Suppressor macrophage treated with lipopolysaccharide for 1 hour (primary cell): ENCODE data around the gene TPP1.

Experiments used
- DNase-seq, 3 donors: peaks; one replicate each; pipeline ENCODE4 v3.0.0-alpha.2; 2020 to 2022

TPP1 gene

DNA sequence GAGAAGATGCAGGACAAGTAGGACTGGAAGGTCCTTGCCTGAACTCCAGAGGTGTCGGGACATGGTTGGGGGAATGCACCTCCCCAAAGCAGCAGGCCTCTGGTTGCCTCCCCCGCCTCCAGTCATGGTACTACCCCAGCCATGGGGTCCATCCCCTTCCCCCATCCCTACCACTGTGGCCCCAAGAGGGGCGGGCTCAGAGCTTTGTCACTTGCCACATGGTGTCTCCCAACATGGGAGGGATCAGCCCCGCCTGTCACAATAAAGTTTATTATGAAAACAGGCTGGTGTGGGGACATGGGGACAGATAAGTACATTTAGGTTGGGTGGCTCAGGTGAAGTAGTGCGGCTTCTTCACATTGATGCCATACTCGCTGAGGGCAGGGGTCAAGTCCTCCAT is 8.6 kb downstream of the TPP1 start:
- no peak for DNase-seq

DNA sequence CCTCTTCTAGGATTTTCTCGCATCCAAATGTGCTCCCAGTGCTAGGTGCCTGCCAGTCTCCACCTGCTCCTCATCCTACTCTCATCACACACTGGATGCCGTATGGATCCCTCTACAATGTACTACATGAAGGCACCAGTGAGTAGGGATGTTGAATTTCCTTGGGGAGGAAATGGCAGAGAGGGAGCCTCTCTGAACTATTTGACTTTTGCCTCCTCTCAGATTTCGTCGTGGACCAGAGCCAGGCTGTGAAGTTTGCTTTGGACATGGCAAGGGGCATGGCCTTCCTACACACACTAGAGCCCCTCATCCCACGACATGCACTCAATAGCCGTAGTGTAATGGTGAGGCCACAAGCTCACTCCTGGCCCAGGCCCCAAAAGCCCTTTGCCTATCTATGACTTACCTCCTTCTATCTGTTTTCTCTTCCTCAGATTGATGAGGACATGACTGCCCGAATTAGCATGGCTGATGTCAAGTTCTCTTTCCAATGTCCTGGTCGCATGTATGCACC is 9.7 kb downstream of the TPP1 start:
- no peak for DNase-seq

GRCh38 chr11:6608726-6609501 is 10.3 kb downstream of the TPP1 start:
- no peak for DNase-seq

DNA sequence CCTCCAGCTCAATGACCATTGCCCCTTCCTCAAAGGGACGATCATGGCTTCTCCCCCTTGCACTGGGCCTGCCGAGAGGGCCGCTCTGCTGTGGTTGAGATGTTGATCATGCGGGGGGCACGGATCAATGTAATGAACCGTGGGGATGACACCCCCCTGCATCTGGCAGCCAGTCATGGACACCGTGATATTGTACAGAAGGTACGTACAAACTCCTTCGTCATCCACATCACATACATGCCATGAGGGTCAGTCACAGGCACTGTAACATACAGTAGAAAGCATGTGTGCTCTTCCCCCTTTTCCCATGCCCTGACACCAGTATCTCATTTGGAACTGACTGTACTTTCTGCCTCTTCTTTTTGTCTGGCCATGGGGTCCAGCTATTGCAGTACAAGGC is 11.2 kb downstream of the TPP1 start:
- no peak for DNase-seq

DNA sequence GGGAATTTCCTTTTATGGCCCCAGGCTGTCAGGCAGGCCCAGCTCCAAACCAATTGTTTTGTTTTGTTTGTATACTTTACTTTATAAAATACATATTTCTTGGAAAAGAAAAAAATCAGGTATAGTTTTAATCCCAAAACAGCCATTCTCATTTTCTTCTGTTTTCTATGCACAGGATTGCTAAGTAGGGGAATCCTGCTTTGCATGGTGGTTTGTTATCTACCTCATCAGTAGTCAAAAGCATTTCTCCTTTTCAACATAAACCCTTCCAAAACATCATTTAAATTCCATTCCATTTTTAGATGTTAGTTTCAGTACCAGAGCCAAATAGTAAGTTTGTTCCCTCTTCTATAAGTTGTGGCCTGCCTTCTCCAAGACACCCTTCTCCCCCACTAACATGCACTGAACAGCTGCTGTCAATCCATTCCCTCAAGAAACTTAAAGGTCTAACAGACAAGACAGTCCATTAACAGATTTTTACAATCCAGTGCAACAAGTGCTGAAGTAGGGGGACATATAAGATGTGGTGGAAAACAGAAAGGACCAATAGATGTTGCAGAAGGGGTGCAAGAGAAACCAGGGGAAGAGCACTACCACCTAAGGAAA is 11.9 kb downstream of the TPP1 start:
- no peak for DNase-seq

DNA sequence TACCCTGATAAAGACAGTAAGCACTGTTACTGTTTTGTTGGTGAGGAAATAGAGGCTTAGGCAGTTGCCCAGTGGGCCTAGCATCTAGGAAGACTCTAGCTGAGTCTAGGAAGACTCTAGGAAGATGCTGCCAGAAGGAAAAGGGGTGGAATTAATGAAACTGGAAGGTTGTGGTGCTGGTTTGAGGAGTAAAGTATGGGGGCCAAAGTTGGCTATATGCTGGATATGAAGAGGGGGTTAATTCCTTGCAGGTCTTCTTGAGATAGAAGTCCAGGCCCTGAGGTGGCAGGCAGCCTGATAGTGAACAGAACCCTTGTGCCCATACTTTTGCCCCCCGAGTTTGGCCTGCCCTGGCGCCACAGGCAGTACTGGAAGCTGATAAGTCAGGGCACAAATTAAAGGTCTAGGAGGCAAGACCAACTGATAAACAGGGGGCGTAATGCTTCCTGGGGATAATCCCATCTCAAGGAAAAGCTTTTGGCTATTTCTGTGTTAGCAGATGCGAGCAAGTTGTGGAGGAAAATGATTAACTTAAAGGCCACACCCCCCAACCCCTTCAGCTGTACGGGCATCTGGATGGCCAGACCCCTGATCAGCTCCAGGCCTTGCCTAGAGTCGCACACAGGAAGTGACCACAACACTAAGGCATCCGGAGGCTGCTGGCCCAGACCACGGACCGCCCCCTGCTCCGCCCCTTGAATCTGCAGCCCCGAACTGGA is 12.6 kb downstream of the TPP1 start:
- peak; percentile 79 to 87 (median 80) for DNase-seq

- peak; percentile 38 to 49 (median 49) for DNase-seq
Measured at GRCh38 chr11:6604790-6605189, 14.4 kb downstream of the TPP1 start.

DNA sequence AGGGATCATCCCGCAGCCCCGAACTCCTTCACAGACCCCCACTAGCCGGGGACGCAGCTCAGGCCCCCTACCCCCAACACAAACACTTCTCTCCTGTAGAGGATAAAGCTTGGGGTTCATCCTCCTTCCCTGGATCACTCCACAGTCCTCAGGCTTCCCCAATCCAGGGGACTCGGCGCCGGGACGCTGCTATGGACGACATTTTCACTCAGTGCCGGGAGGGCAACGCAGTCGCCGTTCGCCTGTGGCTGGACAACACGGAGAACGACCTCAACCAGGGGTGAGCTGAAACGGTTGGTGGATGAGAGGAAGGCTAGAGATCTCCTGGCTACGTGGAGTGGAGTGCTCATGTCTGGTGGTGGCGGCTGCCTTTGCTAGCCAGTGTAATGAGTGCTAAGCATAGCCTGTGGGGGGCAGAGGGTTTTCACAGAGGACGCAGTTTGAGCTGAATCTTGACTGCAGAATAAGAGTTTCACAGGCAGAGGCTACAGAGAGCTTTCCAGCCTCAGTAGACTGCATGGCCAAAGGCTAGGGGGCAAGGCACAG is 15.1 kb downstream of the TPP1 start:
- DNase-seq: peak; percentile 47 to 55 (median 48)

GRCh38 chr11:6603287-6604080 is 15.7 kb downstream of the TPP1 start, which contains the start of the genes ILK and RRP8:
TSS of gene ILK (plus strand) at chr11:6603774. CDS start at chr11:6604272, 498 bp downstream.
TSS of gene RRP8 (minus strand) at chr11:6603616. CDS start at chr11:6603502, 114 bp downstream.
- DNase-seq: peak; percentile 93 to 97 (median 96)

DNA sequence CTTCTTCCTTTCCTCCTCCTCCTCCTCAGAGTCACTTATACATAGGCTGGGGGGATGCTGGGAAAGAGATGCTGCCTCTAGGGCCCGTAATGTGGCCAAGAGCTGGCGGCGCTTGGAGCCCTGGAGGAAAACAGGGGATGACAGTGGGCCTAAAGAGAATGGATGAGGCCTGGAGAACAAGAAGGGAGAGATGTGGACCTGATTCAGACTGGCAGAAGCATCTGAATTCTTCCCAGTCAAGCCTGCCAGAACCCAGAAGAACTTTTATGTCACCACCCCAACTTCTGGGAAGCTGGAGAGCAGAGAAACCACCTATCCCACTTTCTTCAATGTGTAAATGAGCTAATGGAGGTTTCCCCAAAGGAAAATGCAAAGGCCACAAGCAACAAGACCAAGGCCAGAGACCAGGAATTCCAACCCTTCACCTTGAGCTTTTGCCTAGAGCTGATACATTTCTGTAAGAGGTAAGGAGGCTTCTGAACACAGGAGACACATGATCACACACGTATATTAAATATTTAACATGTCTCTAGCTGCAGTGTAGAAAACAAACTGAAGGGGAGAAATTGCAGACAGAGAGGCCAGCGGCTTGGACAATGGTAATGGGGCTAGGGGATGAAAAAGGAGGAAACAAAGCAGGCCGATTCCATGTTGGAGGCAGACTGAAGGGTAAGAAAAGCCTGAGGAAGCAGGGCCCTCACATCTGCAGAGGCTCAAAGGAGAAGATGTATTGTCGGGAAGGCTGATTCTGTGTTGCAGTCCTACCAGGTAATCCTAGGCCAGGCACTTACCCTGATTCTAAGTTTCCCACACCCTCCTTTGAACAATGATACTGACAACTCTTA is 16.9 kb downstream of the TPP1 start:
- DNase-seq: no peak

DNA sequence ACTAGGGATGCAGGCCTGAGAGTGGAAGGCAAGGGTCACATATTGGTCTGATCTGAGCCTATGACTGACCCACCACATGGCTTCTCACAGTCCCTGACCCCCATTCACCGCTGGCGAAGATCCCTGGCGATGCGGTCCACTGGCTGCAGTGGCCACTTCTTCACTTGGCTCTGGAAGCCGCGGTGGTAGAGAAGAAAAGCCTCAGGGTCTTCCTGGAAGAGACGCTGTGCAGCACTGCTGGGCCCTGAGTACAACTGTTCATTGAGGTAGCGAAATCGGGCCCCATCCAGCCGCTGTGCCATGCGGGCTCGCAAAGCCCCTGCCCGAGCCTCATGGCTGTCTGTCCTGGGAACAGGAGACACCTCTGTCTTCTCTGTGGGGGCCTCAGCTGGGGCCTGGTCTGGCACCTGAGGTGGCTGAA is 18.2 kb downstream of the TPP1 start:
- DNase-seq: no peak

DNA sequence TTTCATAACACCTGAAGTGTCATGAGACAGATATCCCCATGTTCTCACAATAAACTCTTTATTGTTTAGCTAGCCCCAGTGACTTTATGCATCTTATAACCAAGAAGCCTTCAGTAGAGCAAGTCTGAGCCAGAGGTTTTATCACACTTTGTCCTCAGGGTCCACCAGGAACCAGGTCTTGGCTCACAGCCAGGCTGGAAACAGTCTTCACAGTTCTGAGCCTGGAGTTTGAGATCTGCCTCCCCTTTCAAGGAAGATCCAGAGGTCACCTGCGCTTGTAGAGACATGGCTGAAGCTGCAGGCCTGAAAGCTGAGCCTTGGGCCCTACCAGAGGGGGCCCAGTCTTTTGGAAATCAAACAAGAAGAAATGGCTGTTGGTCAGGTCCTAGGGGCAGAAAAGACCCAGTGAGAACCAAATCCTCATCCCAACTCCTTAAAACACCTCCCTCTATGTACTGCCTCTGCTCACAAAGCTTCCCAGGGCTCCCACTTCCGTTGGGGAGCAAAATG is 19.3 kb downstream of the TPP1 start:
- no peak for DNase-seq

DNA sequence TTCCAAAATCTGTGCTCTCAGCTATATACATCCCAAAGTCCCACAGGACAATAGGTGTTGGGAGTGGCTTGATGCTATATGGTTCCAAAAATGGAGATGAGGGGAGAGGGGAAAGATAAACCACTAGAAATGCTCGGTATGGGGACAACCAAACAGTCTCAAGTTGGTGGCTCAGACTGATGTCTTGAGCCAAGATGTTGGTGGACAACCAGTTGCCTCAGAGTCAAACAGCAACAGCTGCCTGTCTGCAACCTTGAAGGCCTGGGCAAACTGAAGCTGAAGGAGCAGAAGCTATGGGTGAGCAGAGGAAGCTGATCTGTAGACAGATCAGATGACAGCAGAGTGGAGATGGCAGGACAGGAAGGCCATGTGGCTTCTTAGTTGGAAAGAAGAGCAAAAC is 19.8 kb downstream of the TPP1 start:
- no peak for DNase-seq

DNA sequence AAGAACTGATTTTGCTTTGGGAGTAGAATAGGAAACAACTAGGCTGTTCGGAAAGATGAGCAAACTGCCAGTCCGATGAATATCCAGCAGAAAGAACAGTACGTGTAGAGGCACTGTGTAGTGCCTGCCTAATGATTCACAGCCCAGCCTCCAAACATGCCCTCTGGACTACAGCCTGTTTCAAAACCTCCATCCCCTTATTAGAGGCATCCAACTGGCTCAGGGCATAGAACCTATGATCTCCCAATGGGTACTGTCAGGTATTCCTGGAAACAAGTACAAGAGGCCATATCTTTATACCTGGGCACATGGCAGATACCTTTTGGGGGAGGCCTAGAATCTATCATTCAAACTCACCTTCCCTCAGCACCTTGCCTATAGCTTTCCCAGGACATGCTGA is 20.7 kb downstream of the TPP1 start:
- no peak for DNase-seq

- DNase-seq: no peak
Measured at GRCh38 chr11:6596239-6596877, 22.9 kb downstream of the TPP1 start.

- no peak for DNase-seq
Measured at GRCh38 chr11:6594142-6594768, 25.0 kb downstream of the TPP1 start.

- no peak for DNase-seq
Measured at GRCh38 chr11:6588018-6588417, 31.2 kb downstream of the TPP1 start.

DNA sequence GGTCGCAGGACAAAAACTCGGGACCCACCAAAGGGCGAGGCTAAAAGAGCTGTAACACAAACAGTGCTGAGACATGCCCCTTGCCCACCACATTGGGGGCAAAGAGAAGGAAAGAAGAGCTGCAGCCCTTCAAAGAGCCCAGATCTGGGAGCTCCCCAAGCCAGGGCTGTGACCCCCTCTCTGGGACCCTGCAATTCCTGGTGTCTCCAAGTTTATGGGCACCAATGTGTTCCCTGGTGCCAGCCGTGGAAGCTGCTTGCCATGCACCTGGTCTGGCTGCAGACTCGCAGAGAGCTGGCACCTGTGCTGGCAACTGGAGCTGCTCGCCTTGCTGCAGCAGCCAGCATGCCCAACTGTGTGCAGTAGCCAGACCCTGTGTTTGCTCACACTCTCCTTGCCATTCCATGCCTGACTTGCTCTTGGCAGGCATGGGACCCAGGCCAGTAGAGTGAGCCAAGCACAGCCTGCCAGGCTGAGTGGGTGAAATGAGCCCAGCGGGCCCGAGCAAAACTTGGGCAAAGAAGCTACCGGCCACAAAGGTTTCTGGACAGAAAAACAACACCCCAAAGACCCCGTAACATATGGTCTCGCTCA is 31.8 kb downstream of the TPP1 start:
- no peak for DNase-seq
